Astrocyte (in vitro differentiated cells and primary cell): ENCODE results near the gene AHNAK2. TPM values are rescaled to one million over a fixed set of nuclear protein-coding genes. Genes with fewer than 3 reads are reported as not detected.

Source experiments
- DNase-seq: peaks from one replicate; pipeline ENCODE4 v3.0.0-alpha.2; 2010; ENCODE audit warnings: low read depth
- FAIRE-seq: peaks from 2 replicates; lab custom pipeline; 2011; peaks lifted over from hg19 to GRCh38; lab: Jason Lieb, UNC
- H2AFZ ChIP-seq: 2 replicates; pipeline ENCODE4 v1.6.0; 2012; ENCODE audit warnings: low read depth, low read length, inconsistent platforms
- H3K27ac ChIP-seq: 2 replicates; pipeline ENCODE4 v1.5.1; 2011; ENCODE audit warnings: low read depth, low read length, inconsistent platforms
- H3K27me3 ChIP-seq: 2 replicates; pipeline ENCODE4 v1.6.0; 2011; ENCODE audit warnings: low read length, inconsistent platforms; ENCODE audit not compliant: insufficient read depth
- H3K36me3 ChIP-seq: 2 replicates; pipeline ENCODE4 v1.5.1; 2011; ENCODE audit warnings: low read length, inconsistent platforms; ENCODE audit not compliant: insufficient read depth
- H3K4me1 ChIP-seq: 2 replicates; pipeline ENCODE4 v1.5.1; 2011; ENCODE audit warnings: low read length, inconsistent platforms; ENCODE audit not compliant: insufficient read depth
- H3K4me2 ChIP-seq: 2 replicates; pipeline ENCODE4 v1.6.0; 2012; ENCODE audit warnings: low read length, inconsistent platforms
- H3K4me3 ChIP-seq: 2 replicates; pipeline ENCODE4 v1.5.1; 2011; ENCODE audit warnings: low read depth, mild to moderate bottlenecking, low read length, inconsistent platforms; ENCODE audit not compliant: insufficient read depth
- H3K79me2 ChIP-seq: 2 replicates; pipeline ENCODE4 v1.6.0; 2012; ENCODE audit warnings: mild to moderate bottlenecking, low read length, inconsistent platforms; ENCODE audit not compliant: insufficient read depth
- H3K9ac ChIP-seq: 2 replicates; pipeline ENCODE4 v1.6.0; 2012; ENCODE audit warnings: mild to moderate bottlenecking, low read length, inconsistent platforms
- H3K9me3 ChIP-seq: 2 replicates; pipeline ENCODE4 v1.5.1; 2012; ENCODE audit warnings: low read depth, mild to moderate bottlenecking, low read length, inconsistent platforms; ENCODE audit not compliant: insufficient read depth
- H4K20me1 ChIP-seq: 2 replicates; pipeline ENCODE4 v1.6.0; 2012; ENCODE audit warnings: low read length, inconsistent platforms; ENCODE audit not compliant: insufficient read depth
- H3K27ac Mint-ChIP-seq: one replicate; pipeline ENCODE4 v1.8.0; 2021; ENCODE audit warnings: mild to moderate bottlenecking, mixed read lengths; ENCODE audit not compliant: unreplicated experiment
- H3K27me3 Mint-ChIP-seq: one replicate; pipeline ENCODE4 v1.8.0; 2021; ENCODE audit warnings: low read depth, mixed read lengths; ENCODE audit not compliant: unreplicated experiment
- H3K36me3 Mint-ChIP-seq: one replicate; pipeline ENCODE4 v1.8.0; 2021; ENCODE audit warnings: low read depth, mixed read lengths; ENCODE audit not compliant: unreplicated experiment
- H3K4me1 Mint-ChIP-seq: one replicate; pipeline ENCODE4 v1.8.0; 2021; ENCODE audit warnings: low read depth, mixed read lengths; ENCODE audit not compliant: unreplicated experiment
- H3K4me3 Mint-ChIP-seq: one replicate; pipeline ENCODE4 v1.8.0; 2021; ENCODE audit warnings: mild to moderate bottlenecking, moderate library complexity, mixed read lengths; ENCODE audit not compliant: unreplicated experiment
- H3K9me3 Mint-ChIP-seq: one replicate; pipeline ENCODE4 v1.8.0; 2021; ENCODE audit warnings: mild to moderate bottlenecking, mixed read lengths; ENCODE audit not compliant: unreplicated experiment
- EZH2 ChIP-seq: IDR thresholded peaks from 2 replicates; pipeline ENCODE4 v1.6.1; 2012; ENCODE audit warnings: mild to moderate bottlenecking, low read length, inconsistent platforms; ENCODE audit not compliant: insufficient read depth
- total RNA-seq: library from RNA; stranded (reverse); gene quantifications from 2 replicates; pipeline ENCODE4 v1.2.1, GENCODE V29; 2021
- TF ChIP-seq, protein P1 (sequence below): IDR thresholded peaks from 2 replicates; pipeline ENCODE4 v1.5.1; 2011; ENCODE audit warnings: low read depth, mild to moderate bottlenecking, inconsistent platforms, low read length, moderate library complexity; ENCODE audit not compliant: insufficient read depth

AHNAK2 gene
- total RNA-seq, 1 donor from 2014 or later: 44.7 TPM

DNA sequence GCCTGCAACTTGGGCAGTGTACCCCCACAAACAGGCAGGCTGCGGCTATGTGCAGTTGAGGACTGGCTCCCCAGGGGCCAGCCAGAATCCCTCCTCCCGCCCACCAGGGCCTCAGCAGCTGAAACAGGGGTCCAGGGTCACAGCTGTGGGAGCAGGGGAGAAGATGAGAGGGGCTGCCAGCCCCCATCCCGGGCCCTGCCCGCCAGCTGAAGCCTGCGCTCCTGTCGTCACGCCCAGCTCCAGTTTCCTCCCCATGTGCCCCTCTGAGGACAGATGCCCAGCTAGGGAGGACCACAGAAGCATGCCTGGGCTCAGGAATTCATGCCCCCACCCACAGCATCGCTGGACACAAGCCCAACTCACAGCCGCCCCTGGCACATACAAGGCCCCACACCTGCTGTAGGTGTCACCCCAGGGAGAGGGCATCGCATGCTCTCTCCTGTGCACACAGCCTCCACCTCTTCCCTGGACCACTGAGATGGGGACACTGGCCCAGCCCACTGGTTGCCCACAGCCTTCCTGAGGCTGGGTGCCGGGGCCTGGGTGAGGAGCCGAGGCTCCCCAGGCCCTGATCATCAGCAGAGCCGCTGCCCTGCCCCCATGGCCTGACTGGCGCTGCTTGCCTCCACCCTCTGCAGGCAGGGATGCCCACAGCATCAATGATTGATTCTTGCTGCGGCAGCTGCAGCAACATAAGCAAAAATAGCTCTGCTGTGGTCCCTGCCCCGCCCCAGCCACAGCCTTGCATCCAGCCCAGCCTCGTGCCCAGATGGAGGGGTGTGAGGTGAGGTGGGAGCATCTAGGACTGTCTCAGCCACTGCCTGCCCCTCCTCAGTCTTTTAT is 3.7 kb upstream of the AHNAK2 start:
- no peak overlapping the region for H2AFZ ChIP-seq
- no peaks in the 10 kb centered on the region for H3K36me3 ChIP-seq
- H3K9ac ChIP-seq: no peak overlapping the region
- peak overlapping the region; percentile 58 for H3K27ac Mint-ChIP-seq
- H3K27me3 ChIP-seq: no peaks in the 10 kb centered on the region
- no peak for FAIRE-seq
- H3K4me1 Mint-ChIP-seq: no peaks in the 10 kb centered on the region
- H3K4me2 ChIP-seq: no peak overlapping the region
- H3K9me3 ChIP-seq: no peaks in the 10 kb centered on the region
- no peaks in the 10 kb centered on the region for H3K9me3 Mint-ChIP-seq
- peaks cover 31% of the 10 kb centered on the region for H3K4me1 ChIP-seq
- no peaks in the 10 kb centered on the region for H3K36me3 Mint-ChIP-seq
- H4K20me1 ChIP-seq: peaks cover 5% of the 10 kb centered on the region
- TF ChIP-seq, protein P1, sequence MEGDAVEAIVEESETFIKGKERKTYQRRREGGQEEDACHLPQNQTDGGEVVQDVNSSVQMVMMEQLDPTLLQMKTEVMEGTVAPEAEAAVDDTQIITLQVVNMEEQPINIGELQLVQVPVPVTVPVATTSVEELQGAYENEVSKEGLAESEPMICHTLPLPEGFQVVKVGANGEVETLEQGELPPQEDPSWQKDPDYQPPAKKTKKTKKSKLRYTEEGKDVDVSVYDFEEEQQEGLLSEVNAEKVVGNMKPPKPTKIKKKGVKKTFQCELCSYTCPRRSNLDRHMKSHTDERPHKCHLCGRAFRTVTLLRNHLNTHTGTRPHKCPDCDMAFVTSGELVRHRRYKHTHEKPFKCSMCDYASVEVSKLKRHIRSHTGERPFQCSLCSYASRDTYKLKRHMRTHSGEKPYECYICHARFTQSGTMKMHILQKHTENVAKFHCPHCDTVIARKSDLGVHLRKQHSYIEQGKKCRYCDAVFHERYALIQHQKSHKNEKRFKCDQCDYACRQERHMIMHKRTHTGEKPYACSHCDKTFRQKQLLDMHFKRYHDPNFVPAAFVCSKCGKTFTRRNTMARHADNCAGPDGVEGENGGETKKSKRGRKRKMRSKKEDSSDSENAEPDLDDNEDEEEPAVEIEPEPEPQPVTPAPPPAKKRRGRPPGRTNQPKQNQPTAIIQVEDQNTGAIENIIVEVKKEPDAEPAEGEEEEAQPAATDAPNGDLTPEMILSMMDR: no peak
- TF ChIP-seq EZH2: no peak
- no peak overlapping the region for H3K4me3 ChIP-seq
- DNase-seq: no peak
- H3K27me3 Mint-ChIP-seq: peaks cover 28% of the 10 kb centered on the region
- no peak overlapping the region for H3K27ac ChIP-seq
- peaks cover 11% of the 10 kb centered on the region for H3K79me2 ChIP-seq
- no peak overlapping the region for H3K4me3 Mint-ChIP-seq

DNA sequence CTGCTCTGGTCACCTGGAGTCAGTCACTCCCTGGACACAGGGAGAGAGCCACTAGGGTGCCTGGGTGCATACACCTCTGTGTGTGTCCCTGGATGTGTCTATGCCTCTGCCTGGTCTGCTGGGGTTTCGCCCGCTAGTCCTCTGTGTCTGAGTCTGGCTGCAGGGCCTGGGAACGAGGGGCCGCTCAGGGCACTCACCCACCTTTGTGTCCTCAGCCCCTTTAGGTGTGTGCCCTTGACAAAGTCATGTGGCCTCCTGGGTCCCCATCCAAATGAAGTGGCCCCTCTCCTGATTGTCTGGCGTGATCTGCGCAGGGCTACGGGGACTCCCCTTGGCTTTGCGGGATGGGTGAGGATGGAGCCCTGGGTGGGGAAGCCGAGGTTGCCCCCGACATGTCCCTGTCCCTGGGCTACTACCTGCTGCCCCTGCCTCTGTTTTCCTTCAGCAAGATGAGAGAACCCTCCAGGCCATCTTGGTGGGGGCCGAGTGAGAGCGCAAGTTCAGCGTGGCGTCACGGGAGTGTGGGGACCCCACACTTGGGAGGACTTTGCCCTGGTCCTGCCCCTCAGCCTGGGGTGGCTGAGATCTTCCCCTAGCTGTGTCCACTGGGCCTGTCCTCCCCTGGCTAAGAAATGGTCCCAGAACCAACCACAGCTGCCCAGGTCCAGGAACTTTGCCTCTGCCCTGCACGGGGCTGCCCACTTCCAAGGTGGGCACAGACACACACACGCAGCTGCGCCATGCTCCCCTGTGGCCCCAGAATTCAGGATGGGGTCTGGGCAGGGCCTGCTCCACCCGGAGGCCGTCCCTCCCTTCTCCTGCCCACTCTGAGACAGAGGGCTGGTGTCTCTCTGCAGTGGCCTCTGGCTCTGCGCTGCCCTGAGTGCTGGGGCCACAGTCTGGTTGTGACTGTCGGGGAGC is 2.7 kb upstream of the AHNAK2 start:
- H3K27me3 Mint-ChIP-seq: peaks cover 33% of the 10 kb centered on the region
- Histone ChIP-seq H3K9me3 (no peaks in the 10 kb centered on the region), H3K79me2 (peaks cover 9% of the 10 kb centered on the region), H3K4me3 (no peak overlapping the region), H3K9ac (no peak overlapping the region), H2AFZ (no peak overlapping the region), H4K20me1 (peaks cover 13% of the 10 kb centered on the region), H3K27me3 (no peaks in the 10 kb centered on the region), H3K4me1 (peaks cover 29% of the 10 kb centered on the region), H3K27ac (no peak overlapping the region), H3K36me3 (no peaks in the 10 kb centered on the region), H3K4me2 (no peak overlapping the region)
- no peaks in the 10 kb centered on the region for H3K36me3 Mint-ChIP-seq
- H3K4me1 Mint-ChIP-seq: peaks cover 2% of the 10 kb centered on the region
- TF ChIP-seq, protein P1: no peak
- TF ChIP-seq EZH2: no peak
- FAIRE-seq: no peak
- H3K9me3 Mint-ChIP-seq: no peaks in the 10 kb centered on the region
- no peak for DNase-seq
- H3K4me3 Mint-ChIP-seq: no peak overlapping the region
- H3K27ac Mint-ChIP-seq: no peak overlapping the region
